HepG2 (cell line): ENCODE measurements around the gene AIP. TPM values are rescaled to one million over a fixed set of nuclear protein-coding genes. Genes with fewer than 3 reads are reported as not detected.
A peak's percentile ranks its signal among the peaks of the same experiment; 100 is the strongest.

Experiments used
- HOXA5 ChIP-seq: sonication (generic); formaldehyde crosslinking; IDR thresholded peaks from 2 replicates; pipeline ENCODE4 v1.4.0; 2020; ENCODE audit warnings: missing genetic modification reagents
- ISL2 ChIP-seq: sonication (generic); formaldehyde crosslinking; IDR thresholded peaks from 2 replicates; pipeline ENCODE4 v1.5.0; 2020; ENCODE audit warnings: missing genetic modification reagents
- NRL ChIP-seq: sonication (generic); formaldehyde crosslinking; IDR thresholded peaks from 2 replicates; pipeline ENCODE4 v1.5.0; 2020; ENCODE audit warnings: missing genetic modification reagents, mild to moderate bottlenecking, moderate library complexity, borderline replicate concordance
- PCBP1 ChIP-seq: fragments of 200-400 bp; formaldehyde crosslinking; IDR thresholded peaks from 2 replicates; pipeline ENCODE4 v1.6.1; 2017; ENCODE audit warnings: mild to moderate bottlenecking, low read depth, low read length, borderline replicate concordance
- POLR2AphosphoS5 ChIP-seq: IDR thresholded peaks from 2 replicates; pipeline ENCODE4 v1.6.1; 2012; ENCODE audit warnings: low read depth, low read length
- PTBP1 ChIP-seq: fragments of 200-400 bp; formaldehyde crosslinking; IDR thresholded peaks from 2 replicates; pipeline ENCODE4 v1.6.1; 2018; ENCODE audit warnings: low read length, low read depth; ENCODE audit not compliant: poor library complexity, severe bottlenecking
- SAP130 ChIP-seq: IDR thresholded peaks from 2 replicates; pipeline ENCODE4 v1.6.1; 2016; ENCODE audit warnings: low read depth
- ZNF34 ChIP-seq: sonication (generic); formaldehyde crosslinking; IDR thresholded peaks from 2 replicates; pipeline ENCODE4 v1.4.0; 2020; ENCODE audit warnings: mild to moderate bottlenecking, missing genetic modification reagents, borderline replicate concordance
- ZNF550 ChIP-seq: sonication (generic); formaldehyde crosslinking; IDR thresholded peaks from 2 replicates; pipeline ENCODE4 v1.4.0; 2020; ENCODE audit warnings: mild to moderate bottlenecking, missing genetic modification reagents, borderline replicate concordance
- ZNF7 ChIP-seq: IDR thresholded peaks from 2 replicates; pipeline ENCODE4 v1.6.1; 2016; ENCODE audit warnings: missing biosample characterization, missing genetic modification reagents
- polyA plus RNA-seq, 8 experiments: library from polyadenylated mRNA; depleted of rRNA in 3 of 8; stranded (reverse) in 7 of 8; unstranded in 1 of 8; fragments of >200 nt; fragmentation: Illumina TruSeq in 4 of 8; extraction: Trizol in 4 of 8; gene quantifications; 2 replicates each; pipeline versions ENCODE4 v1.2.1 to v1.2.3, GENCODE V29; 2011 to 2016; ENCODE audit warnings: low read depth in 4 of 8, missing spikeins in 1 of 8, mixed read lengths in 1 of 8; ENCODE audit not compliant: insufficient read depth in 1 of 8
- total RNA-seq, 5 experiments: library from RNA; depleted of rRNA; stranded (reverse); fragments of >200 nt; fragmentation: Illumina TruSeq; extraction: Trizol; gene quantifications; 2 replicates each; pipeline ENCODE4 v1.2.3, GENCODE V29; 2016; ENCODE audit warnings: low read depth in 1 of 5
- TF ChIP-seq, protein P1 (sequence below): sonication (generic); formaldehyde crosslinking; IDR thresholded peaks from 2 replicates; pipeline ENCODE4 v1.4.0; 2020; ENCODE audit warnings: missing genetic modification reagents, borderline replicate concordance
- TF ChIP-seq, protein P2 (sequence below): sonication (generic); formaldehyde crosslinking; IDR thresholded peaks from 2 replicates; pipeline ENCODE4 v1.4.0; 2020; ENCODE audit warnings: missing genetic modification reagents, borderline replicate concordance
- TF ChIP-seq, protein P3 (sequence below): sonication (generic); formaldehyde crosslinking; IDR thresholded peaks from 2 replicates; pipeline ENCODE4 v1.4.0; 2020; ENCODE audit warnings: low read depth, mild to moderate bottlenecking, missing genetic modification reagents
- TF ChIP-seq, protein P4 (sequence below): sonication (generic); formaldehyde crosslinking; IDR thresholded peaks from 2 replicates; pipeline ENCODE4 v1.5.0; 2020; ENCODE audit warnings: missing genetic modification reagents, mild to moderate bottlenecking, borderline replicate concordance
- TF ChIP-seq, protein P5 (sequence below): sonication (generic); formaldehyde crosslinking; IDR thresholded peaks from 2 replicates; pipeline ENCODE4 v1.4.0; 2020; ENCODE audit warnings: missing genetic modification reagents
- TF ChIP-seq, protein P6 (sequence below): sonication (generic); formaldehyde crosslinking; IDR thresholded peaks from 2 replicates; pipeline ENCODE4 v1.4.0; 2020; ENCODE audit warnings: mild to moderate bottlenecking, missing genetic modification reagents
- TF ChIP-seq, protein P7 (sequence below): sonication (generic); formaldehyde crosslinking; IDR thresholded peaks from 2 replicates; pipeline ENCODE4 v1.8.1; 2023; ENCODE audit warnings: mild to moderate bottlenecking, missing genetic modification reagents

The AIP gene
- total and polyA plus RNA-seq, 2 of the 13 experiments (the other 11 are each of a cell fraction or from before 2014, with no cell fraction given), result 51.8 to 110 TPM

DNA sequence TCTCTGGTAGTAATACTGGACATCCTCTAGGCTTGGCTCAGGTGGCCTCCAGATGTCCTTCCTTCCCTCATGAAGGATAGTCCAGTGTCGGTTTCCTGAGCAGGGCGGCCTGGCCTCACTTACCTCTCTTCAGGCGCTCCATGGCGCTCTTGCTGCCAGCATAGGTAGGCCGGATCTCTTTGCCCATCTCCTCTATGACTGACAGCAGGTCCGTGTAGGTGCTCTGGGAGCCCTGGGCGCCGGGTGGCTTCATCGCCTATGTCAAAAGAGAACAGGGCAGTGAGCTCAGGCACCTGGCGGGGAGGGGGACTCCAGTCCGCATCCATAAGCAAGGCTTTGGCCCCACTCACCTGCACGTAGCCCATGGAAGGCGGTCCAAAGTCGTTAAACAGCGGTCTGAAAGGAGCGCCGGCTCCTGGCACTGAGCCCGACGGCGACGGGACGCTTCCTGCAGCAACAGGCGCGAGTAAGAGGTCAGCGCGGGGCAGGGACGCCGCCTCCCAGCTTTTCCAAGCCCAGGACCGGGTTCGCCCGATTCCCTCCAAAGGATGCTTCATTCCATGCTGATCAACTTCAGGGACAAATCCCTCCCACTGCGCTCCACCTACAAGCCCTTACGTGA lies 24.5 kb downstream of the AIP start (continued):
- TF ChIP-seq, protein P1, sequence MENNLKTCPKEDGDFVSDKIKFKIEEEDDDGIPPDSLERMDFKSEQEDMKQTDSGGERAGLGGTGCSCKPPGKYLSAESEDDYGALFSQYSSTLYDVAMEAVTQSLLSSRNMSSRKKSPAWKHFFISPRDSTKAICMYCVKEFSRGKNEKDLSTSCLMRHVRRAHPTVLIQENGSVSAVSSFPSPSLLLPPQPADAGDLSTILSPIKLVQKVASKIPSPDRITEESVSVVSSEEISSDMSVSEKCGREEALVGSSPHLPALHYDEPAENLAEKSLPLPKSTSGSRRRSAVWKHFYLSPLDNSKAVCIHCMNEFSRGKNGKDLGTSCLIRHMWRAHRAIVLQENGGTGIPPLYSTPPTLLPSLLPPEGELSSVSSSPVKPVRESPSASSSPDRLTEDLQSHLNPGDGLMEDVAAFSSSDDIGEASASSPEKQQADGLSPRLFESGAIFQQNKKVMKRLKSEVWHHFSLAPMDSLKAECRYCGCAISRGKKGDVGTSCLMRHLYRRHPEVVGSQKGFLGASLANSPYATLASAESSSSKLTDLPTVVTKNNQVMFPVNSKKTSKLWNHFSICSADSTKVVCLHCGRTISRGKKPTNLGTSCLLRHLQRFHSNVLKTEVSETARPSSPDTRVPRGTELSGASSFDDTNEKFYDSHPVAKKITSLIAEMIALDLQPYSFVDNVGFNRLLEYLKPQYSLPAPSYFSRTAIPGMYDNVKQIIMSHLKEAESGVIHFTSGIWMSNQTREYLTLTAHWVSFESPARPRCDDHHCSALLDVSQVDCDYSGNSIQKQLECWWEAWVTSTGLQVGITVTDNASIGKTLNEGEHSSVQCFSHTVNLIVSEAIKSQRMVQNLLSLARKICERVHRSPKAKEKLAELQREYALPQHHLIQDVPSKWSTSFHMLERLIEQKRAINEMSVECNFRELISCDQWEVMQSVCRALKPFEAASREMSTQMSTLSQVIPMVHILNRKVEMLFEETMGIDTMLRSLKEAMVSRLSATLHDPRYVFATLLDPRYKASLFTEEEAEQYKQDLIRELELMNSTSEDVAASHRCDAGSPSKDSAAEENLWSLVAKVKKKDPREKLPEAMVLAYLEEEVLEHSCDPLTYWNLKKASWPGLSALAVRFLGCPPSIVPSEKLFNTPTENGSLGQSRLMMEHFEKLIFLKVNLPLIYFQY (CRISPR knock-in tag), result no peak
- 0 out of 2 replicates have a peak, but pooled peaks have one; percentile 15 for TF ChIP-seq HOXA5 (CRISPR knock-in tag)
- no peak for TF ChIP-seq ZNF550 (CRISPR knock-in tag)
- TF ChIP-seq, protein P2, sequence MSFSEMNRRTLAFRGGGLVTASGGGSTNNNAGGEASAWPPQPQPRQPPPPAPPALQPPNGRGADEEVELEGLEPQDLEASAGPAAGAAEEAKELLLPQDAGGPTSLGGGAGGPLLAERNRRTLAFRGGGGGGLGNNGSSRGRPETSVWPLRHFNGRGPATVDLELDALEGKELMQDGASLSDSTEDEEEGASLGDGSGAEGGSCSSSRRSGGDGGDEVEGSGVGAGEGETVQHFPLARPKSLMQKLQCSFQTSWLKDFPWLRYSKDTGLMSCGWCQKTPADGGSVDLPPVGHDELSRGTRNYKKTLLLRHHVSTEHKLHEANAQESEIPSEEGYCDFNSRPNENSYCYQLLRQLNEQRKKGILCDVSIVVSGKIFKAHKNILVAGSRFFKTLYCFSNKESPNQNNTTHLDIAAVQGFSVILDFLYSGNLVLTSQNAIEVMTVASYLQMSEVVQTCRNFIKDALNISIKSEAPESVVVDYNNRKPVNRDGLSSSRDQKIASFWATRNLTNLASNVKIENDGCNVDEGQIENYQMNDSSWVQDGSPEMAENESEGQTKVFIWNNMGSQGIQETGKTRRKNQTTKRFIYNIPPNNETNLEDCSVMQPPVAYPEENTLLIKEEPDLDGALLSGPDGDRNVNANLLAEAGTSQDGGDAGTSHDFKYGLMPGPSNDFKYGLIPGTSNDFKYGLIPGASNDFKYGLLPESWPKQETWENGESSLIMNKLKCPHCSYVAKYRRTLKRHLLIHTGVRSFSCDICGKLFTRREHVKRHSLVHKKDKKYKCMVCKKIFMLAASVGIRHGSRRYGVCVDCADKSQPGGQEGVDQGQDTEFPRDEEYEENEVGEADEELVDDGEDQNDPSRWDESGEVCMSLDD (CRISPR knock-in tag), result no peak
- no peak for TF ChIP-seq NRL (CRISPR knock-in tag)
- no peak for TF ChIP-seq PTBP1
- no peak for TF ChIP-seq ZNF7 (CRISPR knock-in tag)
- TF ChIP-seq, protein P3, sequence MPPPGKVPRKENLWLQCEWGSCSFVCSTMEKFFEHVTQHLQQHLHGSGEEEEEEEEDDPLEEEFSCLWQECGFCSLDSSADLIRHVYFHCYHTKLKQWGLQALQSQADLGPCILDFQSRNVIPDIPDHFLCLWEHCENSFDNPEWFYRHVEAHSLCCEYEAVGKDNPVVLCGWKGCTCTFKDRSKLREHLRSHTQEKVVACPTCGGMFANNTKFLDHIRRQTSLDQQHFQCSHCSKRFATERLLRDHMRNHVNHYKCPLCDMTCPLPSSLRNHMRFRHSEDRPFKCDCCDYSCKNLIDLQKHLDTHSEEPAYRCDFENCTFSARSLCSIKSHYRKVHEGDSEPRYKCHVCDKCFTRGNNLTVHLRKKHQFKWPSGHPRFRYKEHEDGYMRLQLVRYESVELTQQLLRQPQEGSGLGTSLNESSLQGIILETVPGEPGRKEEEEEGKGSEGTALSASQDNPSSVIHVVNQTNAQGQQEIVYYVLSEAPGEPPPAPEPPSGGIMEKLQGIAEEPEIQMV, result no peak
- TF ChIP-seq, protein P4, sequence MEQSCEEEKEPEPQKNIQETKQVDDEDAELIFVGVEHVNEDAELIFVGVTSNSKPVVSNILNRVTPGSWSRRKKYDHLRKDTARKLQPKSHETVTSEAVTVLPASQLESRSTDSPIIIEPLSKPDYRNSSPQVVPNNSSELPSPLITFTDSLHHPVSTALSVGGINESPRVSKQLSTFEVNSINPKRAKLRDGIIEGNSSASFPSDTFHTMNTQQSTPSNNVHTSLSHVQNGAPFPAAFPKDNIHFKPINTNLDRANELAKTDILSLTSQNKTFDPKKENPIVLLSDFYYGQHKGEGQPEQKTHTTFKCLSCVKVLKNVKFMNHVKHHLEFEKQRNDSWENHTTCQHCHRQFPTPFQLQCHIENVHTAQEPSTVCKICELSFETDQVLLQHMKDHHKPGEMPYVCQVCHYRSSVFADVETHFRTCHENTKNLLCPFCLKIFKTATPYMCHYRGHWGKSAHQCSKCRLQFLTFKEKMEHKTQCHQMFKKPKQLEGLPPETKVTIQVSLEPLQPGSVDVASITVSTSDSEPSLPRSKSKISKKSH (CRISPR knock-in tag), result no peak
- no peak for TF ChIP-seq ISL2 (CRISPR knock-in tag)
- no peak for TF ChIP-seq PCBP1
- TF ChIP-seq SAP130, result no peak
- TF ChIP-seq, protein P5, sequence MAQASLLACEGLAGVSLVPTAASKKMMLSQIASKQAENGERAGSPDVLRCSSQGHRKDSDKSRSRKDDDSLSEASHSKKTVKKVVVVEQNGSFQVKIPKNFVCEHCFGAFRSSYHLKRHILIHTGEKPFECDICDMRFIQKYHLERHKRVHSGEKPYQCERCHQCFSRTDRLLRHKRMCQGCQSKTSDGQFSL (CRISPR knock-in tag), result 0 out of 2 replicates have a peak, but pooled peaks have one; percentile 32
- TF ChIP-seq, protein P6, sequence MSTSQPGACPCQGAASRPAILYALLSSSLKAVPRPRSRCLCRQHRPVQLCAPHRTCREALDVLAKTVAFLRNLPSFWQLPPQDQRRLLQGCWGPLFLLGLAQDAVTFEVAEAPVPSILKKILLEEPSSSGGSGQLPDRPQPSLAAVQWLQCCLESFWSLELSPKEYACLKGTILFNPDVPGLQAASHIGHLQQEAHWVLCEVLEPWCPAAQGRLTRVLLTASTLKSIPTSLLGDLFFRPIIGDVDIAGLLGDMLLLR (CRISPR knock-in tag), result no peak
- TF ChIP-seq ZNF34 (CRISPR knock-in tag), result no peak
- no peak for TF ChIP-seq POLR2AphosphoS5
- TF ChIP-seq, protein P7, sequence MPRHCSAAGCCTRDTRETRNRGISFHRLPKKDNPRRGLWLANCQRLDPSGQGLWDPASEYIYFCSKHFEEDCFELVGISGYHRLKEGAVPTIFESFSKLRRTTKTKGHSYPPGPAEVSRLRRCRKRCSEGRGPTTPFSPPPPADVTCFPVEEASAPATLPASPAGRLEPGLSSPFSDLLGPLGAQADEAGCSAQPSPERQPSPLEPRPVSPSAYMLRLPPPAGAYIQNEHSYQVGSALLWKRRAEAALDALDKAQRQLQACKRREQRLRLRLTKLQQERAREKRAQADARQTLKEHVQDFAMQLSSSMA (CRISPR knock-in tag), result 0 out of 2 replicates have a peak, but pooled peaks have one; percentile 33
